GM18870 (cell line): Measurements from ENCODE around the gene NT5C1B.
"Not testable (repeated sequence)": the region's sequence is repeated elsewhere in the genome, so short reads cannot be mapped to it uniquely, and the experiment has no call there.

Experiments used
- ATAC-seq: cut with Tn5 transposase; IDR thresholded peaks from one replicate; pipeline ENCODE4 v1.9.1; 2021; ENCODE audit warnings: moderate library complexity; ENCODE audit not compliant: unreplicated experiment

Gene NT5C1B

DNA sequence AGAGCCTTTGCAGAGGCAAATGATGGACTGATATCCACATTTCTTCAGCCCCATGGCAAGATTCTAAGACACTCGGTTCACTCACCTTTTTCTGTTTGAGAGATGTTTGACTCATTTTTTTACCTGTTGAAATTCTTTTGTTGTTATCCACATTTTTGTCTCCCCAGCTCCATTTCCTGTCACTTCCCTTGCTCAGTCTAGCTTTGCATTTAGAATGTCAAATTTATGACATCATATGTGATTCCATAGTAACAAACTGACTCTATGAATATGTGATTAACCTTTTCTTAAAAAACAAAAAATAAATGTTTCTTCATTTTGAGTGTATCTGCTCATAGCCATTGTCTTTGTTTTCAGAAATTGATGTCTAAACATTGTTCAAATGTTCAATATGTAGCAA is at the start of gene NT5C1B:
Gene NT5C1B, minus strand, starts transcription at position 216 of the 400 bp plus-strand sequence. Its CDS starts 101 bp downstream, at position 115.
- ATAC-seq = no peak

- no peak for ATAC-seq
Observed at GRCh38 chr2:18637196-18637595, 47.8 kb upstream of the NT5C1B start.

GRCh38 chr2:18632699-18633098 is 43.3 kb upstream of the NT5C1B start:
- ATAC-seq = not testable (repeated sequence)

- no peak for ATAC-seq
Observed at GRCh38 chr2:18630941-18631340, 41.6 kb upstream of the NT5C1B start.

DNA sequence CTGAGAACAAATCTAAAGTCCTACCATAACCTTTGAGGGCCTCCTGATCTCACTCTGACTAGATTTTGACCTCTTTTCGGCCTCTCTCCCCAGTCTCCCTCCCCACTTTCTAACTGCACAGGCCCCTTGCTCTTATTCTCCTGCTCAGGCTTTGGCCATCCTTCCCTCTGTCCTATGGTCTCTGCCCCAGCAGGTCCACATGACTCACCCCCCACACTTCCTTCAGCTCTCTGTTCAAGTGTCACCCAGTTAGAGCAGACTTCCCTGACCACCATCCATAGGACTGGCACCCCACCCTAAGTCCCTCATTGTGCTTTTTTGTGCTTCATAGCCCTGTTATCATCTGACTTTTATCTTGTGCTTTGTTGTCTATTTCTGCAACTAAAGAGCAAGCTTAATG is 41.2 kb upstream of the NT5C1B start:
- ATAC-seq = no peak

GRCh38 chr2:18630101-18630500 is 40.7 kb upstream of the NT5C1B start:
- ATAC-seq = no peak

- no peak for ATAC-seq
Observed at GRCh38 chr2:18626958-18627650, 37.7 kb upstream of the NT5C1B start.

DNA sequence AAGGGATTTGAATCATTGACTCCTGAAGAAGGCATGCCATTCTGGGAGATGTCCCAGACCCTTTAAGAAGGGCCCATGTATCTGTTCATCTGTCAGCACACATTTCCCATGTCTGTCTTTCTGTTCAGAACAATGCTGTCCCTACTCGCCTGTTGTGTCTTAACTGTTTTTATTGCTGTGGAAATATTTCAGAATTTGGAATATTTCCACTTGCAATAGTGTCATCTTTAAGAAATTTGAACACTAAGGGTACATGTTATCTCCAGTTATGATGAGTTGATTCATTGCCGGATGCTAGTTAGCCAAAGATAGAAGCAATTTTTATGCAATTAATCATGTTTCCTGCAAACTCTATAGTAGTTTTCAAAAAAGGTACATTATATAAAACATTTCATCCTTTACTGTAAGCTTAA is 36.9 kb upstream of the NT5C1B start:
- no peak for ATAC-seq

DNA sequence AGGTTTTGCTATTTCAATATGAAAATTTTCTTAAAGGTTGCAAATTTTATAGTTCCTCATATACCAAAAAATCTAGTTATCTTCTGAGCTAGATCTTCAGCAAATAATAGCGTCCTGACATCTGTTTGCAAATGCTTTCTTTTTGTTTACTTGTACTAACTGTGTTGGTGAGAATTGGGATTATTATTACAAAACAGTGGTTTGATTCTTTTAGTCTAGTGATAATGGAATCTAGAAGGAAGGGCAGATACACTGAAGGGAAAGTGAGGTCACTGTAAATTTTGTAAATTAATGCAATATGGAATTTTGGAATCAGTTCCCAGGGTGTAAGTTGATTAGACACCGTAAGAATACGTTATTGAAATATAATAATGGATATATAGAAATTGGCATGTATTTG is 36.2 kb upstream of the NT5C1B start:
- no peak for ATAC-seq

DNA sequence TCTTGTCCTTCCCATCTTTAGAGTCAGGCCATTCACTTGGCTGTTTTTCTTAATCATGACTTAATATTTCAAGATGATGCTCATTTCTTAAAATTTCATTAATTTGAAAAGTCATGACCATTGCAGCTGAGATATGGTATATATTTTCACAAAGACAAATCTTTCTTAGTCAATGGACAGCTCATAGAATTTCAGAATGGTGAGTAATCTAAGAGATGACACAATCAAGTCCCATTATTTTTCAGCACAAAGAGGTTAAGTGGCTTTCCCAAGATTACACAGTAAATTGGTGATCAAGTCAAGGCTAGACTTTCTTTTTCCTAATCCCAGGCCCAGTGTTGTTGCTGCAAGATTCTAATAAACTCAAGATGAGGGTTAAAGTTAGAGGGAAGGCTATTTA is 34.4 kb upstream of the NT5C1B start:
- no peak for ATAC-seq

- no peak for ATAC-seq
Observed at GRCh38 chr2:18620867-18621632, 31.7 kb upstream of the NT5C1B start.

DNA sequence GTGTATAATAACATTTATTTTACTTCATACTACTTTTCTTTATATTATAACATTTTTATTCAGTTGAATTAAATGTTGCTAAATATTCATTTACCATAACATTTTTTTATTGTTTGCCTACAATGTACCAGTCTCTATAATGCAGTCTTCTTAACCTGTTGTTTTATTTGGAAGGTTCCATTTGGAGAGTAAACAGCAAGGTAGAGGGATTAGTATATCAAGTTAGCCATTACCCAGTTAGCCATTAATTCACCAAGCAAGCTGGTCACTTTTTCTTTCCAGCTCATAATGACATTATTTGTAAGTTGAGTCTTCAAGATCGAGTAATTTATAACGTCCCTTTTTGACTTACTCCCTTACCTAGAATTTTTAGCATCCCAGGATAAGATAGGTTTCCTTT is 29.7 kb upstream of the NT5C1B start:
- ATAC-seq = no peak

DNA sequence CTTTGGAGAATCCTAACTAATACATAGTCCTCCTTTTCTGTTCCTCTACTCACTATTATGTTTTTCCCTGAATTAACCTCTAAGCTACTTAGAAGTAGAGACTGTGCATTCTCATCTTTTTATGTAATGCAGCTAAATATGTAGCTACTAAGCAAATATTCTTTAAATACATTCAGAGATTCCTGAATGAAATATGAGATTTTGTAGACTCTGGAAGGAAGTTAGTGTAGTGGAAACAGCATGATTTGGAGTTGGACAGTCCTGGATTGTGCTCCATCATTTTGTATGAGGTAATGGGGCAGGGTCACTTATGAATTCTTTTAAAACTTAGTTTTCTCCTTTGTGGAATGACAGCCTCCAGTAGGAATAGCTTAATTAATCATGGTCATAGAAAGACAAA is 24.7 kb upstream of the NT5C1B start:
- ATAC-seq = no peak

DNA sequence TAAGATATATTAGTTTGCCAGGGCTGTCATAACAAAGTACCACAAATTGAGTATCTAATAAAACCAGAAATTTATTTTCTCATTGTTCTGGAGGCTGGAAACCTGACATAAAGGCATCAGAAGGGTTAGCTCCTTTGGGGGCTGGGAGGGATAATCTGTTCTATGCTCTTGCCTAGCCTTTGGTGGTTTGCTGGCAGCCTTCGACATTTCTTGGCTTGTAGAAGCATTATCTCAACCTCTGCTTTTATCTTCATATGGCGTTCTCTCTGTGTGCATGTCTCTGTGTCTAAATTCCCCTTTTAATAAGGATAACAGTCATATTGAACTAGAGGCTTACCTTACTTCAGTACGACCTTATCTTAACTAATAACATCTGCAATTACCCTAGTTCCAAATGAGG is 22.8 kb upstream of the NT5C1B start:
- no peak for ATAC-seq

GRCh38 chr2:18611604-18612003 is 22.2 kb upstream of the NT5C1B start:
- no peak for ATAC-seq

DNA sequence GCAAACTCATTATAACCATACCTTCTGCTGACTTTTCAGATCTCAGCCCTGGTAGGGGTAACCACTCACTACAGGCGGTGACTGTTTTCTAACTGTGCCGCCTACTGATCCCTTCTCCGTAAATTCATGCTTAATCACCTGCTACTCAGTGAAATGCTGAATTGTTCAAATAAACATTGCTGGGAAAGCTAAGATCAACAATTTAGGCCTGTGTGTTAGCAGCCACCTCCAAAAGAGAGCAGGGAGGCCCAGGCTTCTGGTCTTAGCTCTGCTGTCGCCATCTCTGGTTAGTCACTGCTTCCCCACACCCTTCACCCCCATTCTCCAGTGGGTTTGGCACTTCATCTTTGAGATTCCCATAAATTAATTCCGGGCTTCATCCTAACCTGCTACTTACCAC is 21.8 kb upstream of the NT5C1B start:
- ATAC-seq = no peak

DNA sequence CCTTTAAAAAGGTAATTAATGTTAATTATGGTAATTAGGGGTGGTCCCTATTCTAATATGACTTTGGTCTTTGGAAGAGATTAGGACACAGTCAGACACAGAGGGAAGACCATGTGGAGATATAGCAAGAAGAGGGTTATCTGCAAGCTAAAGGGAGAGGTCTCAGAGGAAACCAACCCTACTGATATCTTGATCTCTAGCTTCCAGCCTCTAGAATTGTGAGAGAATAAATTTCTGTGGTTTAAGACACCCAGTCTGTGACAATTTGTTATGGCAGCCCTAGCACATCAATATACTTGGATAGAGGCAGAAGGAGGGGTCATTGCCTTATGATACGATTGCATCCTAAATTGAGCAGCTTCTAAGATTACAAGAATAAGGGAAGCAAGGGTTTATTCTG is 21.3 kb upstream of the NT5C1B start:
- ATAC-seq = no peak

DNA sequence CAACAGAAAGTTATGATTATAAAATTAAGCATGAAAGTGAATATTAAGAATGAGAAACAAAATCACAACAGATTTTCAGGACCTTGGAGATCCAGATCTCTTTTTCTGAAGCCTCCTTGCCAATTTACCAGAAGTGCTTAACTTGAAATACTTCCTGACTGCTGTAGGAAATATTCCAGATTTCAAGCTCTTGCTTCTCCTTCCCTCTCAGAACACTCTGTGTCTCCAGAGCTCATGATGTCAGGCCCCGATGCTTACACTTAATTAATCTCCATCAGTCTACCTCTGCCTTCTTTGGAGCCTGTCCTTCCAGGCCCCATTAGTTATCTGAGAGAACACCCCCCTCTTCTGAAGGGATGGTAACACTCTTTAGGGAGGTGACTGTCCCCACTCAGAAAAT is 20.7 kb upstream of the NT5C1B start:
- no peak for ATAC-seq

GRCh38 chr2:18605115-18605514 is 15.7 kb upstream of the NT5C1B start:
- no peak for ATAC-seq

DNA sequence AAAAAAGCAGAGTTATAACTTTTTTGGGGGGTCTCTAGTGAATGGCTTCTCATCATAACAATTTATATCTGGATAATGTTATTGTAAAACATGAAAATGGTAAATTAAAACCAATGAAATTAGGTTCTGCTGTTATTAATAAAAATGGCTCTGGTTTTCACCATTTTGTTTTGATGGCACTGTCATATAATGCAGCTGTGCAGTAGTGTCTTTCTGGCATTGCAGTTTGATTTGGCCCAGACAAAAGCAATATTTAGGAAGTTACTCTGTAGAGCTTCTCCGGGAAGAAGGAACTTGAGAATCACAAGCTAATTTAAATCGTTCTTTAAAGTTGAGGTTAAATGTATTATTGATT is 15.1 kb upstream of the NT5C1B start:
- no peak for ATAC-seq

DNA sequence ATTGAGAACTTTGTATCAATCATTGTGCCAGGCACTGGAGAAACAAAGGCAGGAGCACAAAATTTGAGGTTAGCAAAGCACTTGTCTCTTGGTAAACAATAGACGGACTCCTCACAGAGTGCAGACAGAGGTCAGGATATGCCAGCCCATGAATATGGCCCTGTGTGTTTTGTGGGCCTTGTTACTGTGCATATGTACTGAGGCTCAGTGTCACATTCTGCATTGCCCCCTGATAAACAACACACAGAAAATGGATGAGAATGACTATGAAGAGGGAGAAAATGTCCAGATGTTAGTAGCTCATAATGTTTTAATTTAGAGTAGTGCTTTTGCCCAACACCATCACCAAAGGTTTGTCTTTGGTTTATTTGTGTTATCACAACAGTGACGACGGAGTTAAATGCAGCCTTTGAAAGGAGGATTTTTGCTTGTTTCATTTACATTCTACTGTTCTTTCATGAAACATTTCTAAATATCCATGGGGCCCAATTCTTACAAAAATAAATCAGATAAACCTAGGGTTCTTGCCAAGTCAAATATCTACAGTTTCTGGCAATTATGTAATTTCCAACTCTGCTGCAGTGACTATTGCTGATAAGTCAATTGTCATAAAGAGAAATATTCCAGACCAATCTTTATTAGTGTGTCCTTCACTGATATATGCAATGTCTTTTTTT is 14.6 kb upstream of the NT5C1B start:
- no peak for ATAC-seq

GRCh38 chr2:18602298-18602697 is 12.9 kb upstream of the NT5C1B start:
- no peak for ATAC-seq
